Sciatic nerve (tissue), 2 donors: ENCODE data around the gene SKAP1. TPM values are rescaled to one million over a fixed set of nuclear protein-coding genes. Genes with fewer than 3 reads are reported as not detected.
"Not testable (repeated sequence)": the region's sequence is repeated elsewhere in the genome, so short reads cannot be mapped to it uniquely, and the experiment has no call there.

Experiments
- ATAC-seq: fragments of 200-7000 bp; cut with Tn5 transposase; one replicate; pipeline ENCODE4 v1.9.1; 2020; ENCODE audit warnings: mild to moderate bottlenecking, moderate library complexity
- DNase-seq: peaks from one replicate; pipeline ENCODE4 v3.0.0-alpha.2; 2020; ENCODE audit warnings: low spot score
- intact Hi-C: fragments of 100-400 bp; cut with DNase I; formaldehyde crosslinking; loops from one replicate; pipeline ENCODE4 v1.14.2; 2022
- total RNA-seq: library from RNA; stranded (reverse); fragmentation: NEBNext Ultra II Directional; extraction: Animal tissue kit (Norgen Biotek cat#: 25700); gene quantifications from one replicate; pipeline ENCODE4 v1.2.1, GENCODE V29; 2021
- donor health status: DM: no; HTN: no; CAD: no.
- donor health status: DM: no; HTN: no; CAD: no.

Gene SKAP1
- total RNA-seq, 1 donor from 2014 or later, result 7.4 TPM

- ATAC-seq (no peak), DNase-seq (no peak)
- intact Hi-C loops, result no loop called here
Measured at GRCh38 chr17:48453447-48453846, 23.4 kb upstream of the SKAP1 start.

GRCh38 chr17:48451489-48451888 lies 21.5 kb upstream of the SKAP1 start:
- intact Hi-C loops, result no loop called here
- ATAC-seq, result no peak
- DNase-seq, result no peak

- DNase-seq, ATAC-seq, intact Hi-C loops: not testable (repeated sequence)
Measured at GRCh38 chr17:48449335-48449734, 19.3 kb upstream of the SKAP1 start.

- intact Hi-C loops, result no loop called here
- DNase-seq (no peak), ATAC-seq (no peak)
Measured at GRCh38 chr17:48445248-48445620, 15.2 kb upstream of the SKAP1 start.

GRCh38 chr17:48444516-48445247 lies 14.7 kb upstream of the SKAP1 start:
- ATAC-seq, result no peak
- no peak for DNase-seq
- intact Hi-C loops, result no loop called here

GRCh38 chr17:48443712-48444111 lies 13.7 kb upstream of the SKAP1 start:
- no peak for DNase-seq
- intact Hi-C loops, result no loop called here
- no peak for ATAC-seq

- no peak for DNase-seq
- no peak for ATAC-seq
- intact Hi-C loops, result no loop called here
Measured at GRCh38 chr17:48442819-48443218, 12.8 kb upstream of the SKAP1 start.

GRCh38 chr17:48441862-48442261 lies 11.8 kb upstream of the SKAP1 start:
- ATAC-seq (no peak), DNase-seq (no peak)
- intact Hi-C loops, result no loop called here

GRCh38 chr17:48441231-48441711 lies 11.3 kb upstream of the SKAP1 start:
- DNase-seq, result no peak
- no peak for ATAC-seq
- intact Hi-C loops, result no loop called here

GRCh38 chr17:48440669-48441068 lies 10.7 kb upstream of the SKAP1 start:
- intact Hi-C loops, result no loop called here
- DNase-seq (no peak), ATAC-seq (no peak)

GRCh38 chr17:48439875-48440505 lies 10.0 kb upstream of the SKAP1 start:
- intact Hi-C loops, result no loop called here
- ATAC-seq, result no peak
- DNase-seq, result no peak

GRCh38 chr17:48439110-48439850 lies 9.3 kb upstream of the SKAP1 start:
- intact Hi-C loops, result no loop called here
- no peak for ATAC-seq
- no peak for DNase-seq

- DNase-seq (no peak), ATAC-seq (no peak)
- intact Hi-C loops, result no loop called here
Measured at GRCh38 chr17:48438516-48439061, 8.6 kb upstream of the SKAP1 start.

- no peak for ATAC-seq
- DNase-seq, result no peak
- intact Hi-C loops, result no loop called here
Measured at GRCh38 chr17:48433896-48434295, 3.9 kb upstream of the SKAP1 start.

- ATAC-seq (no peak), DNase-seq (no peak)
- intact Hi-C loops, result no loop called here
Measured at GRCh38 chr17:48432820-48433775, 3.1 kb upstream of the SKAP1 start.

GRCh38 chr17:48429156-48429555 lies 858 bp downstream of the SKAP1 start:
- intact Hi-C loops, result no loop called here
- DNase-seq, result no peak
- no peak for ATAC-seq

GRCh38 chr17:48427598-48427997 lies 2.4 kb downstream of the SKAP1 start:
- no peak for DNase-seq
- intact Hi-C loops, result no loop called here
- no peak for ATAC-seq

GRCh38 chr17:48426761-48427500 lies 3.1 kb downstream of the SKAP1 start:
- no peak for DNase-seq
- ATAC-seq, result no peak
- intact Hi-C loops, result no loop called here
